SKM-1 (cell line): Measurements from ENCODE around the gene EPS8.

Experiments used
- DNase-seq: peaks from one replicate; lab custom pipeline; 2025; ENCODE audit not compliant: unreplicated experiment; lab: John Stamatoyannopoulos, UW

Gene EPS8

GRCh38 chr12:15789220-15790171, at the start of gene EPS8:
Gene EPS8, minus strand, starts transcription at chr12:15789388. Its CDS starts 106,437 bp downstream, at chr12:15682951.
- DNase-seq = peak; percentile 21

- no peak for DNase-seq
Measured at GRCh38 chr12:15837141-15837790, 48.1 kb upstream of the EPS8 start.

DNA sequence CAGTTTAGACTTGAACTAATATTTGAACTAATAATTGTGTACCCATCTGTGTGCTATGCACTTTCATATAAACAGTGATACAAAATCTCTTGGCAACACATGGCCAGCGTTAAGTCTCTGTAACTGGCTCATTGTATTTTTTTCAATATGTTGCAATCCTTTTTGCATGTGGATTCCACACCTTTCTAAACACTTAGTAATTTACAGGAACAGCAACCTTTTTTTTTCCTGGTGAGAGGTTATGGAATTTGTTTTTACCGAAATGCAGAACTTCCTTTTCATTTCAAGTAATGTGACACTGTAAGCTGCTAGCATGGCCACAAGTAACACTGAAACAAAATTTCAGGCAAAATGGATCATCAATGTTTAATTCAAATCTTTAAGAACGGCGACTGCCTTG, 45.4 kb upstream of the EPS8 start:
- no peak for DNase-seq

- DNase-seq = no peak
Measured at GRCh38 chr12:15831315-15831978, 42.3 kb upstream of the EPS8 start.

GRCh38 chr12:15830538-15830937, 41.4 kb upstream of the EPS8 start:
- DNase-seq = no peak

GRCh38 chr12:15829949-15830348, 40.8 kb upstream of the EPS8 start:
- no peak for DNase-seq

- DNase-seq = no peak
Measured at GRCh38 chr12:15829255-15829654, 40.1 kb upstream of the EPS8 start.

DNA sequence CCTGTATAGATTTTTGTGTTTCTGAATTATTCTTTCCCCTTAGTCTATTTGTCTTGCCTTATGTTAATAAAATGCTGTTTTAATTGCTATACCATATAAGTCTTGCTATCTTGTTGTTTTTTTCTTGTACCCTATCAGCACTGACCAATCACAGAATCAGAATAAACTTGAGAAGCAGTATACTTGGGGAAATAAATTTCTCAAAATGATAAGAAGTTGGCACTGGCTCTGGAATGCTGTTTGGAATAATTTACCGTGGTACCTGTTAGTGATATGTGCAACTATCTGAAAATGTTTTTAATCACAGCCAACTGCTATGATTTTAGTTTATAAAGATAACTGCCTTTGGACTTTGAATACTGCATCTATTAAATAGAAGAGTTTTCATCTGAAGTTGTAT, 37.9 kb upstream of the EPS8 start:
- DNase-seq = no peak

- no peak for DNase-seq
Measured at GRCh38 chr12:15824516-15824915, 35.3 kb upstream of the EPS8 start.

GRCh38 chr12:15823360-15824128, 34.4 kb upstream of the EPS8 start:
- no peak for DNase-seq

- no peak for DNase-seq
Measured at GRCh38 chr12:15819644-15820437, 30.7 kb upstream of the EPS8 start.

DNA sequence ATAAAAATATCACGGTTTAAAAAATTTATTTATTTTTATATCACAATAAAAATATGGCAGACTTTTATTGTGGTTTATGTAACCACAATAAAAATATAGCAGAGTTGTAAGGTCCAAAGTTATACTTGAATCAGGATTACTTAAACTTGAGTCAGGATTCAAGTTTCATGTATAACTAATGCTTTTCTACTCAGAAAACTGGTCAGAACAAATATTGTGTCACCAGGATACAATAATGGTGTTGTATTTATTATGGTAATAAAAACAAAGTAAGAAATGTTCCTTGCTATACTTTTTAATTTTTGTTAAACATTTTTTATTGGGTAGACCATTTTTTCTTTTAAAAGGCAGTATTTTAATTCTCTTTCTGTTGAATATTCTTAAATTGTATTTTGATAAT, 29.2 kb upstream of the EPS8 start:
- no peak for DNase-seq

- DNase-seq = no peak
Measured at GRCh38 chr12:15815730-15816129, 26.5 kb upstream of the EPS8 start.

- DNase-seq = no peak
Measured at GRCh38 chr12:15811214-15812127, 22.3 kb upstream of the EPS8 start.

DNA sequence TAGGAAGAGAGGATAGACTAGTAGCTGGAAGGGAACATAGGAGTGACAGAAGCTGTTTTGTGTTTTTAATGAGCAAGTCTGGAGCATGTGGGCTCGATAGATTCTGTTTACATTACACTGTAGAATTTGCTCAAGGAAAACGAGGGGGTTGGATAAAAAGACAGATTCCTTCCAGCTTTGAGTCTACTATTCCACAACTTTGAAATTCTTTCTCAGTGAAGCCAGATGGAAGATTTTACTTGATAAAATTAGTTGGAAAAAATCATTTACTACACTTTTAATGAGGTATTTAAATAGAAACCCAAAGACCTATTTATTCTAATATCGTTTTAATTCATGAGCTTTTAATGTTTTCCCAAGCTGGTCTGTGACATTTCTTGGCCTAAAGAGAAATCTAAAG, 19.5 kb upstream of the EPS8 start:
- DNase-seq = no peak

GRCh38 chr12:15808250-15808649, 19.1 kb upstream of the EPS8 start:
- no peak for DNase-seq

DNA sequence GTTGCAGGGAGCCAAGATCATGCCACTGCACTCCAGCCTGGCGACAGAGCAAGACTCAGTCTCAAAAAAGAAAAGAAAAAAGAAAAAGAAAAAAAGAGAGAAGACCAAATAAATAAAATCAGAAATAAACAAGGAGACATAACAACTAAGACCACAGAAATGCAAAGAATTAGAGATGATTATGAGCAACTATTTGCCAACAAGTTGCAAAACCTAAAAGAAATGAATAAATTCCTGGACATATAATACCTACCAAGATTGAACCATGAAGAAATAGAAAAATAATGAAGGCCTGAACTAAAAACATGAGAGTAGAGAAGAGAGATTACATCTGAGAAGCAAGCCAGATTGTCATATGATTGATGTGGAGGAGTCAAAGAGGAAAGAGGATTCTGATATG, 17.6 kb upstream of the EPS8 start:
- DNase-seq = no peak

GRCh38 chr12:15801770-15802744, 12.9 kb upstream of the EPS8 start:
- DNase-seq = no peak
